H9 (cell line): ENCODE results near the gene NHSL1. TPM values are rescaled to one million over a fixed set of nuclear protein-coding genes. Genes with fewer than 3 reads are reported as not detected.

Experiments
- DNase-seq: peaks from one replicate; pipeline ENCODE4 v3.0.0-alpha.2; 2017
- H2AFZ ChIP-seq: one replicate; pipeline ENCODE4 v1.6.1; 2013; ENCODE audit warnings: mild to moderate bottlenecking, low read length, control low read depth, moderate library complexity
- H2AK5ac ChIP-seq: 2 replicates; pipeline ENCODE4 v1.6.1; 2013; ENCODE audit warnings: low read length, control low read depth, mixed read lengths; ENCODE audit not compliant: insufficient read length
- H2BK120ac ChIP-seq: one replicate; pipeline ENCODE4 v1.6.1; 2013; ENCODE audit warnings: low read depth, mild to moderate bottlenecking, low read length, control low read depth, inconsistent platforms; ENCODE audit not compliant: poor library complexity, severe bottlenecking
- H2BK12ac ChIP-seq: 2 replicates; pipeline ENCODE4 v1.6.1; 2013; ENCODE audit warnings: low read length, control low read depth, mixed read lengths, low read depth; ENCODE audit not compliant: insufficient read length
- H2BK15ac ChIP-seq: 2 replicates; pipeline ENCODE4 v1.6.1; 2013; ENCODE audit warnings: low read depth, low read length, control low read depth
- H2BK20ac ChIP-seq: one replicate; pipeline ENCODE4 v1.6.1; 2013; ENCODE audit warnings: low read depth, mild to moderate bottlenecking, low read length, control low read depth, inconsistent platforms; ENCODE audit not compliant: poor library complexity, severe bottlenecking
- H2BK5ac ChIP-seq: 2 replicates; pipeline ENCODE4 v1.6.1; 2013; ENCODE audit warnings: low read length, control low read depth, mixed read lengths; ENCODE audit not compliant: insufficient read length
- H3K14ac ChIP-seq: 2 replicates; pipeline ENCODE4 v1.6.1; 2013; ENCODE audit warnings: low read length, control low read depth; ENCODE audit not compliant: insufficient read depth
- H3K18ac ChIP-seq: 2 replicates; pipeline ENCODE4 v1.6.1; 2013; ENCODE audit warnings: low read depth, mild to moderate bottlenecking, mixed read lengths, low read length, control low read depth; ENCODE audit not compliant: insufficient read length
- H3K23ac ChIP-seq: 2 replicates; pipeline ENCODE4 v1.6.1; 2013; ENCODE audit warnings: low read length, control low read depth, mixed read lengths, low read depth; ENCODE audit not compliant: insufficient read length
- H3K23me2 ChIP-seq: 2 replicates; pipeline ENCODE4 v1.6.1; 2013; ENCODE audit warnings: low read depth, mild to moderate bottlenecking, mixed read lengths, low read length, control low read depth; ENCODE audit not compliant: insufficient read length, poor library complexity, severe bottlenecking
- H3K27ac ChIP-seq: 2 replicates; pipeline ENCODE4 v1.5.1; 2013; ENCODE audit warnings: low read length, control low read depth, mixed read lengths, low read depth; ENCODE audit not compliant: insufficient read length
- H3K27me3 ChIP-seq: 2 replicates; pipeline ENCODE4 v1.6.1; 2013; ENCODE audit warnings: low read length, control low read depth, inconsistent platforms; ENCODE audit not compliant: insufficient read depth
- H3K4ac ChIP-seq: 2 replicates; pipeline ENCODE4 v1.6.1; 2013; ENCODE audit warnings: low read depth, mild to moderate bottlenecking, control low read depth, inconsistent platforms, low read length, moderate library complexity
- H3K4me1 ChIP-seq: 2 replicates; pipeline ENCODE4 v1.6.1; 2013; ENCODE audit warnings: low read length, control low read depth, inconsistent platforms; ENCODE audit not compliant: insufficient read depth
- H3K4me2 ChIP-seq: 2 replicates; pipeline ENCODE4 v1.6.1; 2013; ENCODE audit warnings: low read length, control low read depth, mixed read lengths; ENCODE audit not compliant: insufficient read length, insufficient read depth
- H3K56ac ChIP-seq: 2 replicates; pipeline ENCODE4 v1.6.1; 2013; ENCODE audit warnings: low read depth, mild to moderate bottlenecking, mixed read lengths, low read length, control low read depth; ENCODE audit not compliant: insufficient read length
- H3K79me1 ChIP-seq: 2 replicates; pipeline ENCODE4 v1.6.1; 2013; ENCODE audit warnings: low read depth, mild to moderate bottlenecking, moderate library complexity, low read length, control low read depth, inconsistent platforms; ENCODE audit not compliant: insufficient read depth, poor library complexity, severe bottlenecking
- H3K79me2 ChIP-seq: 2 replicates; pipeline ENCODE4 v1.6.1; 2013; ENCODE audit warnings: low read length, control low read depth, inconsistent platforms; ENCODE audit not compliant: insufficient read depth
- H3K9ac ChIP-seq: 2 replicates; pipeline ENCODE4 v1.6.1; 2013; ENCODE audit warnings: low read length, control low read depth, mixed read lengths; ENCODE audit not compliant: insufficient read length; ENCODE audit errors: extremely low read depth
- H3K9me3 ChIP-seq: one replicate; pipeline ENCODE4 v1.6.1; 2013; ENCODE audit warnings: low read depth, low read length, inconsistent platforms; ENCODE audit not compliant: control insufficient read depth
- H3T11ph ChIP-seq: one replicate; pipeline ENCODE4 v1.6.1; 2013; ENCODE audit warnings: mild to moderate bottlenecking, low read length, control low read depth, inconsistent platforms
- H4K20me1 ChIP-seq: one replicate; pipeline ENCODE4 v1.6.1; 2013; ENCODE audit not compliant: control insufficient read depth, insufficient read length, insufficient read depth
- H4K5ac ChIP-seq: 2 replicates; pipeline ENCODE4 v1.6.1; 2013; ENCODE audit warnings: low read depth, mild to moderate bottlenecking, mixed read lengths, low read length, control low read depth; ENCODE audit not compliant: insufficient read length
- H4K8ac ChIP-seq: replicated peaks from 2 replicates; pipeline ENCODE4 v1.6.1; 2013; ENCODE audit warnings: low read length, control low read depth, mixed read lengths, low read depth; ENCODE audit not compliant: insufficient read length
- H4K91ac ChIP-seq: 2 replicates; pipeline ENCODE4 v1.6.1; 2013; ENCODE audit warnings: low read depth, mild to moderate bottlenecking, moderate library complexity, mixed read lengths, low read length, control low read depth; ENCODE audit not compliant: insufficient read length
- H3K27ac Mint-ChIP-seq, 3 experiments: 2 replicates in 2 of 3; 3 replicates in 1 of 3; pipeline ENCODE4 v1.8.0; 2020 to 2021; ENCODE audit warnings: mixed read lengths in 3 of 3, mild to moderate bottlenecking in 1 of 3, moderate library complexity in 1 of 3
- H3K27me3 Mint-ChIP-seq: 2 replicates; pipeline ENCODE4 v1.8.0; 2021; ENCODE audit warnings: low read depth, mild to moderate bottlenecking, moderate library complexity, mixed read lengths
- H3K36me3 Mint-ChIP-seq, 3 experiments: 2 replicates in 2 of 3; 3 replicates in 1 of 3; pipeline ENCODE4 v1.8.0; 2020 to 2021; ENCODE audit warnings: low read depth in 3 of 3, mixed read lengths in 3 of 3; ENCODE audit not compliant: insufficient read depth in 1 of 3
- H3K4me1 Mint-ChIP-seq, 2 experiments: 2 replicates each; pipeline ENCODE4 v1.8.0; 2020; ENCODE audit warnings: mixed read lengths in 2 of 2
- H3K4me3 Mint-ChIP-seq, 2 experiments: 2 replicates in 1 of 2; 3 replicates in 1 of 2; pipeline ENCODE4 v1.8.0; 2020 to 2021; ENCODE audit warnings: mild to moderate bottlenecking in 2 of 2, mixed read lengths in 2 of 2, moderate library complexity in 1 of 2
- H3K9me3 Mint-ChIP-seq, 2 experiments: 2 replicates in 1 of 2; 3 replicates in 1 of 2; pipeline ENCODE4 v1.8.0; 2020; ENCODE audit warnings: mild to moderate bottlenecking in 2 of 2, mixed read lengths in 2 of 2, moderate library complexity in 1 of 2
- CTCF ChIP-seq: fragments of 200-600 bp; sonication (generic); conservative IDR thresholded peaks from 3 replicates; pipeline ENCODE4 v1.8.0; 2021; ENCODE audit warnings: antibody characterized with exemption, mild to moderate bottlenecking
- WGBS: extraction: QIAGEN DNeasy Blood & Tissue Kit; methylation state at CpG from one replicate; pipeline ENCODE4 v1.1.7; 2013; ENCODE audit warnings: missing lambda C conversion rate, low lambda C conversion rate, mixed read lengths; ENCODE audit not compliant: insufficient read length; ENCODE audit errors: extremely low coverage; 5-methylcytosine and 5-hydroxymethylcytosine counted together
- total RNA-seq: library from RNA; stranded (reverse); gene quantifications from 2 replicates; pipeline ENCODE4 v1.2.1, GENCODE V29; 2021

The NHSL1 gene
- total RNA-seq, 1 experiment from 2014 or later: 28.7 TPM

- Histone ChIP-seq H3K23me2 (no peaks in the 10 kb centered on the region), H3K9me3 (no peaks in the 10 kb centered on the region), H3K56ac (no peak overlapping the region), H2AK5ac (no peak overlapping the region), H3K9ac (no peak overlapping the region), H4K20me1 (no peaks in the 10 kb centered on the region), H4K91ac (no peak overlapping the region), H2BK15ac (no peak overlapping the region), H2BK120ac (no peak overlapping the region), H3K18ac (no peak overlapping the region), H4K5ac (no peak overlapping the region), H3K23ac (no peak overlapping the region), H2BK20ac (no peak overlapping the region), H2BK5ac (no peak overlapping the region), H4K8ac (no peak overlapping the region), H3T11ph (no peak overlapping the region), H3K4me1 (no peaks in the 10 kb centered on the region), H3K14ac (no peak overlapping the region), H3K4me2 (no peak overlapping the region), H3K27me3 (no peaks in the 10 kb centered on the region), H2AFZ (no peak overlapping the region), H3K79me1 (no peaks in the 10 kb centered on the region), H2BK12ac (no peak overlapping the region), H3K79me2 (no peaks in the 10 kb centered on the region), H3K4ac (no peak overlapping the region), H3K27ac (no peak overlapping the region)
- Mint-ChIP-seq H3K9me3 (no peaks in the 10 kb centered on the region), H3K4me1 (no peaks in the 10 kb centered on the region), H3K27ac (no peak overlapping the region; a peak in 1 of 7 replicates), H3K36me3 (peaks cover 0 to 2% (median 0%) of the 10 kb centered on the region in 3 experiments; a peak in 1 of 7 replicates), H3K4me3 (no peak overlapping the region), H3K27me3 (no peaks in the 10 kb centered on the region)
- TF ChIP-seq CTCF: no peak
- DNase-seq: no peak
- WGBS: no CpG with 5 or more reads among the region's 7 CpGs
Observed at GRCh38 chr6:138455746-138456400, 43.4 kb downstream of the NHSL1 start.
